HepG2 (cell line): Measurements from ENCODE around the gene IFT122. TPM values are rescaled to one million over a fixed set of nuclear protein-coding genes. Genes with fewer than 3 reads are reported as not detected.

Experiments
- EEA1 ChIP-seq: sonication (generic); formaldehyde crosslinking; IDR thresholded peaks from 2 replicates; pipeline ENCODE4 v1.5.1; 2020; ENCODE audit warnings: mild to moderate bottlenecking, missing genetic modification reagents, borderline replicate concordance
- ETV5 ChIP-seq: IDR thresholded peaks from 2 replicates; pipeline ENCODE4 v1.6.1; 2018; ENCODE audit warnings: missing biosample characterization, missing genetic modification reagents, inconsistent platforms, borderline replicate concordance
- KLF12 ChIP-seq: sonication (generic); formaldehyde crosslinking; IDR thresholded peaks from 2 replicates; pipeline ENCODE4 v1.4.0; 2020; ENCODE audit warnings: missing genetic modification reagents, borderline replicate concordance
- PHF5A ChIP-seq: IDR thresholded peaks from one replicate; pipeline ENCODE4 v1.6.1; 2018; ENCODE audit warnings: low read depth, missing genetic modification reagents; ENCODE audit not compliant: unreplicated experiment
- RARA ChIP-seq: IDR thresholded peaks from 2 replicates; pipeline ENCODE4 v1.6.1; 2016; ENCODE audit warnings: missing genetic modification reagents, missing compliant biosample characterization
- SRY ChIP-seq: sonication (generic); formaldehyde crosslinking; IDR thresholded peaks from 2 replicates; pipeline ENCODE4 v1.8.0; 2022; ENCODE audit warnings: mild to moderate bottlenecking, missing genetic modification reagents
- TBX2 ChIP-seq: sonication (generic); formaldehyde crosslinking; IDR thresholded peaks from 2 replicates; pipeline ENCODE4 v1.5.0; 2020; ENCODE audit warnings: missing genetic modification reagents, mild to moderate bottlenecking, borderline replicate concordance
- ZBTB42 ChIP-seq: sonication (generic); formaldehyde crosslinking; IDR thresholded peaks from 2 replicates; pipeline ENCODE4 v1.5.0; 2020; ENCODE audit warnings: mild to moderate bottlenecking, missing genetic modification reagents
- ZKSCAN1 ChIP-seq: fragments of 150-350 bp; IDR thresholded peaks from 2 replicates; pipeline ENCODE4 v1.6.1; 2014; ENCODE audit warnings: low read length
- ZNF550 ChIP-seq: sonication (generic); formaldehyde crosslinking; IDR thresholded peaks from 2 replicates; pipeline ENCODE4 v1.4.0; 2020; ENCODE audit warnings: mild to moderate bottlenecking, missing genetic modification reagents, borderline replicate concordance
- ZNF678 ChIP-seq: sonication (generic); formaldehyde crosslinking; IDR thresholded peaks from 2 replicates; pipeline ENCODE4 v1.4.0; 2020; ENCODE audit warnings: mild to moderate bottlenecking, missing genetic modification reagents
- polyA plus RNA-seq, 8 experiments: library from polyadenylated mRNA; depleted of rRNA in 3 of 8; stranded (reverse) in 7 of 8; unstranded in 1 of 8; fragments of >200 nt; fragmentation: Illumina TruSeq in 4 of 8; extraction: Trizol in 4 of 8; gene quantifications; 2 replicates each; pipeline versions ENCODE4 v1.2.1 to v1.2.3, GENCODE V29; 2011 to 2016; ENCODE audit warnings: low read depth in 4 of 8, missing spikeins in 1 of 8, mixed read lengths in 1 of 8; ENCODE audit not compliant: insufficient read depth in 1 of 8
- total RNA-seq, 5 experiments: library from RNA; depleted of rRNA; stranded (reverse); fragments of >200 nt; fragmentation: Illumina TruSeq; extraction: Trizol; gene quantifications; 2 replicates each; pipeline ENCODE4 v1.2.3, GENCODE V29; 2016; ENCODE audit warnings: low read depth in 1 of 5
- TF ChIP-seq, protein P1 (sequence below), 2 experiments: sonication (generic) in 1 of 2; formaldehyde crosslinking in 1 of 2; IDR thresholded peaks; 2 replicates each; pipeline versions ENCODE4 v1.4.0 to v1.6.1; 2016 to 2020; ENCODE audit warnings: borderline replicate concordance in 1 of 2, low read depth in 1 of 2, mild to moderate bottlenecking in 1 of 2, missing genetic modification reagents in 1 of 2
- TF ChIP-seq, protein P2 (sequence below): sonication (generic); formaldehyde crosslinking; IDR thresholded peaks from 2 replicates; pipeline ENCODE4 v1.8.1; 2023; ENCODE audit warnings: mild to moderate bottlenecking, moderate library complexity, missing genetic modification reagents
- TF ChIP-seq, protein P3 (sequence below): sonication (generic); formaldehyde crosslinking; IDR thresholded peaks from 2 replicates; pipeline ENCODE4 v1.8.1; 2023; ENCODE audit warnings: missing genetic modification reagents, mild to moderate bottlenecking, borderline replicate concordance
- TF ChIP-seq, protein P4 (sequence below): sonication (generic); formaldehyde crosslinking; IDR thresholded peaks from 2 replicates; pipeline ENCODE4 v1.5.1; 2020; ENCODE audit warnings: mild to moderate bottlenecking, moderate library complexity, missing genetic modification reagents
- TF ChIP-seq, protein P5 (sequence below): IDR thresholded peaks from 2 replicates; pipeline ENCODE4 v1.6.1; 2012; ENCODE audit warnings: low read depth, low read length, improper control_type of control experiment
- TF ChIP-seq, protein P6 (sequence below): sonication (generic); formaldehyde crosslinking; IDR thresholded peaks from 2 replicates; pipeline ENCODE4 v1.5.0; 2020; ENCODE audit warnings: mild to moderate bottlenecking, missing genetic modification reagents

IFT122 gene
- total and polyA plus RNA-seq, 2 of the 13 experiments (the other 11 are each of a cell fraction or from before 2014, with no cell fraction given), result 10.1 to 10.3 TPM

DNA sequence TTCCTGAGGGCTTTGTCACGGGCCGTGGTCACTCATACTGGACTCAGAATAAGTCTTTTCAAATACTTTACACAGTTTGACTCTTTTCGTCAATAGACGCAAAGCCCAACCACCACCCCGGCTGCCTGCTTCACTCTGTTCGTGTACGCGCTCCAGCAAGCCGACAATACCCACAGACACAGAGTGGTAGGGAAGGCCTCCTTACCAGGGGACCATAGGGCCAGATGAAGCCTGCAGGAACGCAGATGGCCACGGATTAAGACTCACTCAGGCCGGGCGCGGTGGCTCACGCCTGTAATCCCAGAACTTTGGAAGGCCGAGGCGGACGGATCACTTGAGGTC, 41.2 kb upstream of the IFT122 start (continued):
- TF ChIP-seq ZNF550 (CRISPR knock-in tag), result no peak
- TF ChIP-seq, protein P1, sequence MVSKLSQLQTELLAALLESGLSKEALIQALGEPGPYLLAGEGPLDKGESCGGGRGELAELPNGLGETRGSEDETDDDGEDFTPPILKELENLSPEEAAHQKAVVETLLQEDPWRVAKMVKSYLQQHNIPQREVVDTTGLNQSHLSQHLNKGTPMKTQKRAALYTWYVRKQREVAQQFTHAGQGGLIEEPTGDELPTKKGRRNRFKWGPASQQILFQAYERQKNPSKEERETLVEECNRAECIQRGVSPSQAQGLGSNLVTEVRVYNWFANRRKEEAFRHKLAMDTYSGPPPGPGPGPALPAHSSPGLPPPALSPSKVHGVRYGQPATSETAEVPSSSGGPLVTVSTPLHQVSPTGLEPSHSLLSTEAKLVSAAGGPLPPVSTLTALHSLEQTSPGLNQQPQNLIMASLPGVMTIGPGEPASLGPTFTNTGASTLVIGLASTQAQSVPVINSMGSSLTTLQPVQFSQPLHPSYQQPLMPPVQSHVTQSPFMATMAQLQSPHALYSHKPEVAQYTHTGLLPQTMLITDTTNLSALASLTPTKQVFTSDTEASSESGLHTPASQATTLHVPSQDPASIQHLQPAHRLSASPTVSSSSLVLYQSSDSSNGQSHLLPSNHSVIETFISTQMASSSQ (IDR thresholded peaks at IDR 0.05; ENCODE audit: low read depth), result no peak
- TF ChIP-seq, protein P1 (CRISPR knock-in tag; IDR thresholded peaks at IDR 0.05; ENCODE audit: borderline replicate concordance), result no peak
- no peak; the same call in 1 of the 2 replicates for TF ChIP-seq TBX2 (CRISPR knock-in tag)
- TF ChIP-seq, protein P2, sequence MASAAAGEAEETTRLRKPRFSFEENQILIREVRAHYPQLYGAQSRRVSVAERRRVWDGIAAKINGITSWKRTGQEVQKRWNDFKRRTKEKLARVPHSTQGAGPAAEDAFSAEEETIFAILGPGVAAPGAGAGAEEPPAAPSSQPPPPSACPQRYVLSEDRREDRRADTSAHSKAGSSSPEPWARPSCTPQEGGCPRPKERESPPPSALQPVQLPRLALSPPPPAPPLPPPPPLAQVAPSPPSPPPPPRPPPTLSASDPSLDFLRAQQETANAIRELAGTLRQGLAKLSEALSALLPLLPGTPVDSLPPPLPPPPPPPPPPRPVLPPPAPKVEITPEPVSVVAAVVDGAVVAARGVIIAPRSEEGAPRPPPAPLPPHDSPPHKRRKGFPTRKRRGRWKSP (CRISPR knock-in tag), result no peak
- TF ChIP-seq PHF5A (CRISPR knock-in tag), result no peak
- TF ChIP-seq SRY (CRISPR knock-in tag), result no peak
- TF ChIP-seq, protein P3, sequence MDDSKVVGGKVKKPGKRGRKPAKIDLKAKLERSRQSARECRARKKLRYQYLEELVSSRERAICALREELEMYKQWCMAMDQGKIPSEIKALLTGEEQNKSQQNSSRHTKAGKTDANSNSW (CRISPR knock-in tag), result no peak
- no peak for TF ChIP-seq ZBTB42 (CRISPR knock-in tag)
- TF ChIP-seq, protein P4, sequence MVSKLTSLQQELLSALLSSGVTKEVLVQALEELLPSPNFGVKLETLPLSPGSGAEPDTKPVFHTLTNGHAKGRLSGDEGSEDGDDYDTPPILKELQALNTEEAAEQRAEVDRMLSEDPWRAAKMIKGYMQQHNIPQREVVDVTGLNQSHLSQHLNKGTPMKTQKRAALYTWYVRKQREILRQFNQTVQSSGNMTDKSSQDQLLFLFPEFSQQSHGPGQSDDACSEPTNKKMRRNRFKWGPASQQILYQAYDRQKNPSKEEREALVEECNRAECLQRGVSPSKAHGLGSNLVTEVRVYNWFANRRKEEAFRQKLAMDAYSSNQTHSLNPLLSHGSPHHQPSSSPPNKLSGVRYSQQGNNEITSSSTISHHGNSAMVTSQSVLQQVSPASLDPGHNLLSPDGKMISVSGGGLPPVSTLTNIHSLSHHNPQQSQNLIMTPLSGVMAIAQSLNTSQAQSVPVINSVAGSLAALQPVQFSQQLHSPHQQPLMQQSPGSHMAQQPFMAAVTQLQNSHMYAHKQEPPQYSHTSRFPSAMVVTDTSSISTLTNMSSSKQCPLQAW (CRISPR knock-in tag), result no peak
- TF ChIP-seq, protein P5, sequence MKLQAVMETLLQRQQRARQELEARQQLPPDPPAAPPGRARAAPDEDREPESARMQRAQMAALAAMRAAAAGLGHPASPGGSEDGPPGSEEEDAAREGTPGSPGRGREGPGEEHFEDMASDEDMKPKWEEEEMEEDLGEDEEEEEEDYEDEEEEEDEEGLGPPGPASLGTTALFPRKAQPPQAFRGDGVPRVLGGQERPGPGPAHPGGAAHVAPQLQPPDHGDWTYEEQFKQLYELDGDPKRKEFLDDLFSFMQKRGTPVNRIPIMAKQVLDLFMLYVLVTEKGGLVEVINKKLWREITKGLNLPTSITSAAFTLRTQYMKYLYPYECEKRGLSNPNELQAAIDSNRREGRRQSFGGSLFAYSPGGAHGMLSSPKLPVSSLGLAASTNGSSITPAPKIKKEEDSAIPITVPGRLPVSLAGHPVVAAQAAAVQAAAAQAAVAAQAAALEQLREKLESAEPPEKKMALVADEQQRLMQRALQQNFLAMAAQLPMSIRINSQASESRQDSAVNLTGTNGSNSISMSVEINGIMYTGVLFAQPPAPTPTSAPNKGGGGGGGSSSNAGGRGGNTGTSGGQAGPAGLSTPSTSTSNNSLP, result no peak
- no peak for TF ChIP-seq ETV5 (CRISPR knock-in tag)
- no peak for TF ChIP-seq ZNF678 (CRISPR knock-in tag)
- TF ChIP-seq EEA1 (CRISPR knock-in tag), result no peak
- no peak for TF ChIP-seq ZKSCAN1
- TF ChIP-seq, protein P6, sequence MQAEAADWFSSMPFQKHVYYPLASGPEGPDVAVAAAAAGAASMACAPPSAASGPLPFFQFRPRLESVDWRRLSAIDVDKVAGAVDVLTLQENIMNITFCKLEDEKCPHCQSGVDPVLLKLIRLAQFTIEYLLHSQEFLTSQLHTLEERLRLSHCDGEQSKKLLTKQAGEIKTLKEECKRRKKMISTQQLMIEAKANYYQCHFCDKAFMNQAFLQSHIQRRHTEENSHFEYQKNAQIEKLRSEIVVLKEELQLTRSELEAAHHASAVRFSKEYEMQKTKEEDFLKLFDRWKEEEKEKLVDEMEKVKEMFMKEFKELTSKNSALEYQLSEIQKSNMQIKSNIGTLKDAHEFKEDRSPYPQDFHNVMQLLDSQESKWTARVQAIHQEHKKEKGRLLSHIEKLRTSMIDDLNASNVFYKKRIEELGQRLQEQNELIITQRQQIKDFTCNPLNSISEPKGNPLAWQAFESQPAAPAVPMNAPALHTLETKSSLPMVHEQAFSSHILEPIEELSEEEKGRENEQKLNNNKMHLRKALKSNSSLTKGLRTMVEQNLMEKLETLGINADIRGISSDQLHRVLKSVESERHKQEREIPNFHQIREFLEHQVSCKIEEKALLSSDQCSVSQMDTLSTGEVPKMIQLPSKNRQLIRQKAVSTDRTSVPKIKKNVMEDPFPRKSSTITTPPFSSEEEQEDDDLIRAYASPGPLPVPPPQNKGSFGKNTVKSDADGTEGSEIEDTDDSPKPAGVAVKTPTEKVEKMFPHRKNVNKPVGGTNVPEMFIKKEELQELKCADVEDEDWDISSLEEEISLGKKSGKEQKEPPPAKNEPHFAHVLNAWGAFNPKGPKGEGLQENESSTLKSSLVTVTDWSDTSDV, result no peak
- TF ChIP-seq RARA, result no peak
- no peak for TF ChIP-seq KLF12 (CRISPR knock-in tag)
